GM19372 (cell line): ENCODE results near the gene FAM181A.

Source experiments
- ATAC-seq: cut with Tn5 transposase; IDR thresholded peaks from one replicate; pipeline ENCODE4 v1.9.1; 2021; ENCODE audit warnings: mild to moderate bottlenecking, low read depth, moderate library complexity; ENCODE audit not compliant: unreplicated experiment

The FAM181A gene

GRCh38 chr14:93926873-93927799, at the start of gene FAM181A:
TSS of gene FAM181A (plus strand) at chr14:93927344. CDS start at chr14:93928286, 942 bp downstream.
- ATAC-seq, result no peak

GRCh38 chr14:93878212-93878611, 48.9 kb upstream of the FAM181A start:
- no peak for ATAC-seq

GRCh38 chr14:93878871-93879270, 48.3 kb upstream of the FAM181A start:
- no peak for ATAC-seq

GRCh38 chr14:93879362-93879983, 47.7 kb upstream of the FAM181A start:
- ATAC-seq, result no peak

- no peak for ATAC-seq
Measured at GRCh38 chr14:93880021-93880820, 46.9 kb upstream of the FAM181A start.

- no peak for ATAC-seq
Measured at GRCh38 chr14:93884950-93885349, 42.2 kb upstream of the FAM181A start.

- no peak for ATAC-seq
Measured at GRCh38 chr14:93888995-93889394, 38.1 kb upstream of the FAM181A start.

- no peak for ATAC-seq
Measured at GRCh38 chr14:93889739-93890483, 37.2 kb upstream of the FAM181A start.

- no peak for ATAC-seq
Measured at GRCh38 chr14:93891756-93892504, 35.2 kb upstream of the FAM181A start.

GRCh38 chr14:93892505-93892839, 34.7 kb upstream of the FAM181A start:
- no peak for ATAC-seq

GRCh38 chr14:93892923-93893558, 34.1 kb upstream of the FAM181A start:
- no peak for ATAC-seq

- no peak for ATAC-seq
Measured at GRCh38 chr14:93893661-93894261, 33.4 kb upstream of the FAM181A start.

- ATAC-seq, result no peak
Measured at GRCh38 chr14:93895023-93895604, 32.0 kb upstream of the FAM181A start.

GRCh38 chr14:93897476-93897845, 29.7 kb upstream of the FAM181A start:
- no peak for ATAC-seq

- ATAC-seq, result no peak
Measured at GRCh38 chr14:93898081-93898611, 29.0 kb upstream of the FAM181A start.

- no peak for ATAC-seq
Measured at GRCh38 chr14:93898731-93899130, 28.4 kb upstream of the FAM181A start.

GRCh38 chr14:93901813-93902212, 25.3 kb upstream of the FAM181A start:
- ATAC-seq, result no peak

- no peak for ATAC-seq
Measured at GRCh38 chr14:93902619-93903307, 24.4 kb upstream of the FAM181A start.
